ENCODE measurements around the gene WDR91.

Gene WDR91

GRCh38 chr7:135189961-135190360, 21.4 kb downstream of the WDR91 start:
- TF ChIP-seq, protein P1, sequence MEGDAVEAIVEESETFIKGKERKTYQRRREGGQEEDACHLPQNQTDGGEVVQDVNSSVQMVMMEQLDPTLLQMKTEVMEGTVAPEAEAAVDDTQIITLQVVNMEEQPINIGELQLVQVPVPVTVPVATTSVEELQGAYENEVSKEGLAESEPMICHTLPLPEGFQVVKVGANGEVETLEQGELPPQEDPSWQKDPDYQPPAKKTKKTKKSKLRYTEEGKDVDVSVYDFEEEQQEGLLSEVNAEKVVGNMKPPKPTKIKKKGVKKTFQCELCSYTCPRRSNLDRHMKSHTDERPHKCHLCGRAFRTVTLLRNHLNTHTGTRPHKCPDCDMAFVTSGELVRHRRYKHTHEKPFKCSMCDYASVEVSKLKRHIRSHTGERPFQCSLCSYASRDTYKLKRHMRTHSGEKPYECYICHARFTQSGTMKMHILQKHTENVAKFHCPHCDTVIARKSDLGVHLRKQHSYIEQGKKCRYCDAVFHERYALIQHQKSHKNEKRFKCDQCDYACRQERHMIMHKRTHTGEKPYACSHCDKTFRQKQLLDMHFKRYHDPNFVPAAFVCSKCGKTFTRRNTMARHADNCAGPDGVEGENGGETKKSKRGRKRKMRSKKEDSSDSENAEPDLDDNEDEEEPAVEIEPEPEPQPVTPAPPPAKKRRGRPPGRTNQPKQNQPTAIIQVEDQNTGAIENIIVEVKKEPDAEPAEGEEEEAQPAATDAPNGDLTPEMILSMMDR (IDR thresholded peaks at IDR 0.05; ENCODE audit: low read depth, low read length) = no peak
- no peak for DNase-seq (ENCODE audit: extremely low read depth, low read depth)

- TF ChIP-seq, protein P1 (IDR thresholded peaks at IDR 0.05; ENCODE audit: low read depth, low read length) = no peak
- no peak for DNase-seq (ENCODE audit: extremely low read depth, low read depth)
Measured at GRCh38 chr7:135189221-135189662, 22.1 kb downstream of the WDR91 start.

DNA sequence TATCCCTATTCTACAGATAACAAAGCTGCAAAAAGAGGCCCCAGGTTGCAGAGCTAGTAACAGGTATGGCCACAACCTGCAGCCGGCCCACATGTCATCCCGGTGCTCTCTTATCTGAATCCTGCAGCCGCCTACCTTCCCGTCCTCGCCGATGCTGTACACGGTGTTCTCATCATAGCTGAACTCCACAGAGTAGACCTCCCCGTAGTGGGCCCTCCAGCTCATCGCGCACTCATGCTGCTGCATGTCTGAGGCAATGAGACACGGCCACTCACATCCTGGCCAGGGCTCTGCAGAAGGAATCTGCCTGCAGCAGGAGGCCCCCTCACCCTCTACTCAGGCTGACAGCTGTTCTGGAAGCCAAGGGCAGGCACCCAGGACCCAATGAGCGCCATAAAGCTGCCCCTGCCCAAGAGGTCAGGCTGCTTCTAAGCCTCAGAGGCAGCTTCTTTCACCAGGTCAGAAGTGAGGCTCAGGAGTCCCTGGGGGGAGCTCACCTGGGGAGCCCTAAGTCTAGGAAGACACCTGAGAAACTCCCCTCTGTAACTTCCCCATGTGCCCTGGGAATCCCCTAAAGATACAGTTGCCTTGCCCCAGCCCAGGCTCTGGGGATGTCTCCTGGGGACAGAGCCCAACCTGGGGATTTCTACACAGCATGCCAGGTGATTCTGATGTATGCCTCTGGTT, 22.9 kb downstream of the WDR91 start:
- no peak for DNase-seq (ENCODE audit: extremely low read depth, low read depth)
- TF ChIP-seq, protein P1 (IDR thresholded peaks at IDR 0.05; ENCODE audit: low read depth, low read length) = no peak

GRCh38 chr7:135186841-135187253, 24.5 kb downstream of the WDR91 start:
- TF ChIP-seq, protein P1 (IDR thresholded peaks at IDR 0.05; ENCODE audit: low read depth, low read length) = no peak
- DNase-seq (ENCODE audit: extremely low read depth, low read depth) = no peak

DNA sequence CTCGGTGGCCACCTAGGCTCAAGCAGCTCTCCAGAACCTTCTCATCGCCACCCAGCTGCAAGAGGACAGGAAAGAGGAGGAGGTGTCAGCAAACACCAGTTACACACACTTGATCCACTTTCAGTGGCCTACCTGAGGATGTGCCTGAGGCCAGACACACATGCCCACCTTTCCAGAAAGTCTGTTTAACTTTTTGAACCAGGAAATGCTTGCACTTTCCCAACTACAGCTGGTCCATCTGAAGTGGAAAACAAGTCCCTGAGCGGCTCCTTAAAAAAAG, 25.1 kb downstream of the WDR91 start:
- TF ChIP-seq, protein P1 (IDR thresholded peaks at IDR 0.05; ENCODE audit: low read depth, low read length) = no peak
- no peak for DNase-seq (ENCODE audit: extremely low read depth, low read depth)

GRCh38 chr7:135185471-135186260, 25.7 kb downstream of the WDR91 start:
- DNase-seq (ENCODE audit: extremely low read depth, low read depth) = no peak
- TF ChIP-seq, protein P1 (IDR thresholded peaks at IDR 0.05; ENCODE audit: low read depth, low read length) = no peak

- DNase-seq (ENCODE audit: extremely low read depth, low read depth) = no peak
- TF ChIP-seq, protein P1 (IDR thresholded peaks at IDR 0.05; ENCODE audit: low read depth, low read length) = no peak
Measured at GRCh38 chr7:135184254-135184841, 27.0 kb downstream of the WDR91 start.
